Activated T-cell treated with anti-CD3 and anti-CD28 coated beads, Interleukin-2, amount 50 U/mL, for 4 hours (primary cell): Measurements from ENCODE around the gene CBX2. TPM values are rescaled to one million over a fixed set of nuclear protein-coding genes. Genes with fewer than 3 reads are reported as not detected.

Experiments
- ATAC-seq, 2 donors: fragments of 200-7000 bp; cut with Tn5 transposase; one replicate each; pipeline ENCODE4 v1.10.0; 2021
- DNase-seq: peaks from one replicate; pipeline ENCODE4 v3.0.0-alpha.2; 2020
- H3K27me3 Mint-ChIP-seq: one replicate; pipeline ENCODE4 v1.8.0; 2021; ENCODE audit warnings: low read depth, mixed read lengths
- H3K36me3 Mint-ChIP-seq: one replicate; pipeline ENCODE4 v1.8.0; 2022; ENCODE audit warnings: mixed read lengths; ENCODE audit not compliant: insufficient read depth
- H3K4me1 Mint-ChIP-seq: one replicate; pipeline ENCODE4 v1.8.0; 2021; ENCODE audit warnings: low read depth, mixed read lengths
- H3K4me3 Mint-ChIP-seq: one replicate; pipeline ENCODE4 v1.8.0; 2021; ENCODE audit warnings: mild to moderate bottlenecking, moderate library complexity, mixed read lengths
- H3K9me3 Mint-ChIP-seq: one replicate; pipeline ENCODE4 v1.8.0; 2021; ENCODE audit warnings: mixed read lengths
- total RNA-seq, 3 donors: library from RNA; stranded (reverse); gene quantifications; one replicate each; pipeline ENCODE4 v1.2.1, GENCODE V29; 2021

The CBX2 gene
- total RNA-seq, 3 donors from 2014 or later: 1.0 to 2.6 (median 1.4) TPM

GRCh38 chr17:79834565-79835469 lies 56.9 kb downstream of the CBX2 start:
- peaks cover 5% of the 10 kb centered on the region for H3K36me3 Mint-ChIP-seq
- H3K4me3 Mint-ChIP-seq: no peak overlapping the region
- no peaks in the 10 kb centered on the region for H3K9me3 Mint-ChIP-seq
- no peak for ATAC-seq
- peaks cover 29% of the 10 kb centered on the region for H3K4me1 Mint-ChIP-seq
- peaks cover under 1% of the 10 kb centered on the region for H3K27me3 Mint-ChIP-seq
- no peak for DNase-seq

DNA sequence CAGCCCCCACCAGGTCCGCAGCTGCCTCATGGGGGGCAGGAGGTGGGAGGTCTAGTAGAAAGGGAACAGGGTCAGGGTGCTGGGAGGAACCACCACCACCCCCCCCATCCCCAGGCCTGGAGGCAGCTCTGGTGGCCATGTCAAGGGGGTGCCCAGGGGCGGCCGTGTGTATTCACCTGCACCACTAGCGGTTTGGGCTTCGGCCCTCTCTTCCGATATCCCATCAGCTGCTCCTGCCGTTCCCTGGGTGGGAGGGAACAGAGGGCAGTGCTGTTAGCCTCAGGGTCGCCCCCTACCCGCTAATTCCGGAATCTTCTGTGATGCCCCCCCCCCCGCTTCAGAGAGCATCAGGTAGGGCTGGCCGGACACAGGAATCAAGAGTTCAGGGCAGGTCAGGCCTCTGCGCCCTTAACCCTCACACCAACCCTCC lies 57.5 kb downstream of the CBX2 start:
- DNase-seq (no peak), ATAC-seq (no peak)
- H3K36me3 Mint-ChIP-seq: peaks cover 5% of the 10 kb centered on the region
- peaks cover 6% of the 10 kb centered on the region for H3K27me3 Mint-ChIP-seq
- H3K4me3 Mint-ChIP-seq: no peak overlapping the region
- no peaks in the 10 kb centered on the region for H3K9me3 Mint-ChIP-seq
- peaks cover 33% of the 10 kb centered on the region for H3K4me1 Mint-ChIP-seq

- H3K4me3 Mint-ChIP-seq: no peak overlapping the region
Measured at GRCh38 chr17:79835953-79836509, 58.1 kb downstream of the CBX2 start.

DNA sequence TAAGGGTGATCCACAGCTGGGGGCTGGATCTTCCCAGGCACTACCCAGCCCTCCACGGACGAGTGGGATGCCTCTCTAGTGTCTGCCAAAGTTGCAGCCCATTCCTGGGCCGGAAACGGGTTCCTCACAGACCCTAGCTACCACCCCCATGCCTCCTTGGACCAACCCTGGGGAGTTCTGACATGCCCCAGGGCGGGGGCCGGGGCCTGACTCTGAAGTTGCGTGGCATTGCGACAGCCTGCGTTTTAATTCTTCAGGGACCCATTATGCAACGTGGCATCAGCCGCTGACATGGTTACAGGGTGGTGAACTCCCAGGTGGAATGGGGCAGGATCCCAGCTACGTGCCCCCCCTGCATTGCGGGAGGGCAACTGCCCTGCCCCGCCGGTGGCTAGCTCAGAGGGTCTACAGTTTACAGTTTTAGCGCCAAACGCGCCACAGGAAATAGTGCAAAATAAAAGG lies 58.6 kb downstream of the CBX2 start:
- DNase-seq (no peak), ATAC-seq (no peak)
- H3K36me3 Mint-ChIP-seq: peaks cover 5% of the 10 kb centered on the region
- H3K27me3 Mint-ChIP-seq: peaks cover 8% of the 10 kb centered on the region
- H3K4me3 Mint-ChIP-seq: peak overlapping the region; percentile 86
- H3K4me1 Mint-ChIP-seq: peaks cover 37% of the 10 kb centered on the region
- H3K9me3 Mint-ChIP-seq: no peaks in the 10 kb centered on the region

More at GRCh38 chr17:79835953-79836509, 58.1 kb downstream of the CBX2 start:
- no peak for DNase-seq
- H3K4me1 Mint-ChIP-seq: peaks cover 35% of the 10 kb centered on the region
- no peak for ATAC-seq
- peaks cover 8% of the 10 kb centered on the region for H3K27me3 Mint-ChIP-seq
- H3K36me3 Mint-ChIP-seq: peaks cover 5% of the 10 kb centered on the region
- H3K9me3 Mint-ChIP-seq: no peaks in the 10 kb centered on the region

DNA sequence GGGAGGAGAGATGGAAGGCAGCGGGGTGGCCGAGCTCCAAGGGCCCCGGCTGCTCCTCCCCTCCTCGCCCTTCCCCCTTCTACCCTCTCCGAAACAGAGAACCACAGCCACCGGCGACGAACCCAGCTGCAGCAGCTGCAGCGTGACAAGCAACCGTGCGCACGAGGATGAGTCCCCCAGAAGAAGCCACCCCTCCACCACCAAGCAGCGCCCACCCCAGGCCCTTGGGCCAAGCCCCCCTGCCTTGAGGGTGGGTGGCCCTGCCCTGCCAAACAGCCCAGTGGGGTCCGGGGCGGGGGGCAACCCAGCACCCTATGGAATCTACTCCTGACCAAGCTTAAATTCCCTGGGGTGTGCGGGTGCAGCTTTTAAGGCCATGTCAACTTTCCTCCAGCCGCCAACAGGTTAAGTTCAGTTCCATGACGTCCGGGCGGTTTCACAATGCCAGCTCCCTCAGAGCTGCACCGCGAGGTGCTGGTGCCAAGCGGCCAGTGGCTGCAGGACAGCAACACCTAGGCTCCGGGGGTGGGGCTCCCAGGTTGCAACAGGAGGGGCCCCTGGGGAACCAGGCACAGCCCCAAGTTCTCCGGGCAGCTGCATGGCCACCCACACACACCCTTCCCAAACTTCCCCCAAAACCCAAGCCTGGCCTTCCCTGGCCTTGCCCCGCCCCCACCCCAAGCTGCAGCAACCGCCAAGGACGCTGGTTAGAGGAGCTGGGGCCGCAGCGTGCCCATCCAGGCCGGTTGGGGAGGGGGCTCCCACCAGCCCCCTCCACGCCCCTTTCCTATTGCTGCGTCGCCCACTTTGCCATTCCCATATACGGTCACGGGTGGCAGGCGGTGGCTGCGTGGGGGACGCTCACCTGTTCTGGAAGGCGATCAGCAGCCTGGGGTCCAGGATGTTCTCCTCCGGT lies 59.3 kb downstream of the CBX2 start:
- ATAC-seq (no peak), DNase-seq (no peak)
- Mint-ChIP-seq H3K36me3 (peaks cover 5% of the 10 kb centered on the region), H3K27me3 (peaks cover 12% of the 10 kb centered on the region), H3K9me3 (no peaks in the 10 kb centered on the region), H3K4me1 (peaks cover 41% of the 10 kb centered on the region), H3K4me3 (peak overlapping the region; percentile 86)

Other genes with a start within 250 kb of the CBX2 start
- not detected for gene RBFOX3, start 167.1 kb upstream of the CBX2 start, total RNA-seq
- gene ENPP7, start 47.2 kb upstream of the CBX2 start, total RNA-seq: not detected
- gene CBX8, start 18.9 kb downstream of the CBX2 start, total RNA-seq: 1 to 10 TPM; 1.7 to 4.3 (median 3.1) TPM
- gene CBX4, start 61.3 kb downstream of the CBX2 start, total RNA-seq: 10 to 100 TPM; 15.3 to 16.4 (median 15.3) TPM